Rectal smooth muscle tissue (tissue), 1 donor: Measurements from ENCODE around the gene FLOT1.
A peak's percentile ranks its signal among the peaks of the same experiment; 100 is the strongest.

Experiments used
- H3K27ac ChIP-seq: one replicate; pipeline ENCODE4 v1.7.0; 2013; ENCODE audit warnings: low read depth, low read length, inconsistent platforms
- H3K27me3 ChIP-seq: one replicate; pipeline ENCODE4 v1.7.0; 2013; ENCODE audit warnings: low read length; ENCODE audit not compliant: control insufficient read depth, insufficient read depth
- H3K36me3 ChIP-seq: one replicate; pipeline ENCODE4 v1.7.0; 2013; ENCODE audit warnings: low read length; ENCODE audit not compliant: control insufficient read depth, insufficient read depth
- H3K4me1 ChIP-seq: one replicate; pipeline ENCODE4 v1.7.0; 2013; ENCODE audit warnings: low read length; ENCODE audit not compliant: control insufficient read depth, insufficient read depth
- H3K4me3 ChIP-seq: one replicate; pipeline ENCODE4 v1.7.0; 2013; ENCODE audit warnings: low read length
- H3K9ac ChIP-seq: one replicate; pipeline ENCODE4 v1.7.0; 2013; ENCODE audit warnings: low read length

The FLOT1 gene

GRCh38 chr6:30749554-30750378, 7.3 kb upstream of the FLOT1 start:
- Histone ChIP-seq H3K27me3 (no peaks in the 10 kb centered on the region), H3K9ac (no peak overlapping the region), H3K4me3 (no peak overlapping the region), H3K4me1 (peaks cover 17% of the 10 kb centered on the region), H3K27ac (peak overlapping the region; percentile 18), H3K36me3 (no peaks in the 10 kb centered on the region)

GRCh38 chr6:30748851-30749540, 6.5 kb upstream of the FLOT1 start:
- Histone ChIP-seq H3K27ac (peak overlapping the region; percentile 18), H3K27me3 (no peaks in the 10 kb centered on the region), H3K9ac (no peak overlapping the region), H3K4me1 (peaks cover 17% of the 10 kb centered on the region), H3K36me3 (no peaks in the 10 kb centered on the region), H3K4me3 (no peak overlapping the region)

GRCh38 chr6:30747902-30748769, 5.6 kb upstream of the FLOT1 start:
- Histone ChIP-seq H3K36me3 (no peaks in the 10 kb centered on the region), H3K27ac (peak overlapping the region; percentile 21), H3K9ac (no peak overlapping the region), H3K27me3 (no peaks in the 10 kb centered on the region), H3K4me3 (no peak overlapping the region), H3K4me1 (peaks cover 13% of the 10 kb centered on the region)

GRCh38 chr6:30747300-30747687, 4.8 kb upstream of the FLOT1 start:
- H3K36me3 ChIP-seq: no peaks in the 10 kb centered on the region
- peaks cover 8% of the 10 kb centered on the region for H3K4me1 ChIP-seq
- H3K27me3 ChIP-seq: no peaks in the 10 kb centered on the region
- H3K4me3 ChIP-seq: no peak overlapping the region
- no peak overlapping the region for H3K9ac ChIP-seq
- H3K27ac ChIP-seq: peak overlapping the region; percentile 11

- peaks cover 11% of the 10 kb centered on the region for H3K4me1 ChIP-seq
- peaks cover 15% of the 10 kb centered on the region for H3K36me3 ChIP-seq
- H3K27ac ChIP-seq: peak within 1 kb of the TSS; percentile 97
- H3K4me3 ChIP-seq: peak within 1 kb of the TSS; percentile 89
- H3K27me3 ChIP-seq: no peaks in the 10 kb centered on the region
- H3K9ac ChIP-seq: peak within 1 kb of the TSS; percentile 94
Measured at GRCh38 chr6:30744054-30744805, 1.7 kb upstream of the FLOT1 start, which contains the start of gene IER3. TSS of gene IER3 (minus strand) at chr6:30744547. CDS start at chr6:30744518, 29 bp downstream.

- H3K27me3 ChIP-seq: no peaks in the 10 kb centered on the region
- H3K9ac ChIP-seq: peak overlapping the region; percentile 94
- peak overlapping the region; percentile 89 for H3K4me3 ChIP-seq
- peaks cover 16% of the 10 kb centered on the region for H3K4me1 ChIP-seq
- H3K27ac ChIP-seq: peak overlapping the region; percentile 97
- H3K36me3 ChIP-seq: peaks cover 21% of the 10 kb centered on the region
Measured at GRCh38 chr6:30743099-30744053, 889 bp upstream of the FLOT1 start.

GRCh38 chr6:30741789-30742315, 635 bp downstream of the FLOT1 start:
- H3K4me3 ChIP-seq: peak overlapping the region; percentile 93
- peak overlapping the region; percentile 96 for H3K9ac ChIP-seq
- H3K36me3 ChIP-seq: peaks cover 31% of the 10 kb centered on the region
- H3K27me3 ChIP-seq: no peaks in the 10 kb centered on the region
- peak overlapping the region; percentile 97 for H3K27ac ChIP-seq
- peaks cover 16% of the 10 kb centered on the region for H3K4me1 ChIP-seq

- Histone ChIP-seq H3K36me3 (peaks cover 31% of the 10 kb centered on the region), H3K4me3 (peak overlapping the region; percentile 93), H3K4me1 (peaks cover 16% of the 10 kb centered on the region), H3K9ac (peak overlapping the region; percentile 96), H3K27me3 (no peaks in the 10 kb centered on the region), H3K27ac (peak overlapping the region; percentile 97)
Measured at GRCh38 chr6:30741063-30741779, 1.3 kb downstream of the FLOT1 start.

GRCh38 chr6:30740540-30740870, 2.0 kb downstream of the FLOT1 start:
- no peak overlapping the region for H3K4me3 ChIP-seq
- H3K4me1 ChIP-seq: peaks cover 16% of the 10 kb centered on the region
- H3K36me3 ChIP-seq: peaks cover 36% of the 10 kb centered on the region
- no peak overlapping the region for H3K9ac ChIP-seq
- no peaks in the 10 kb centered on the region for H3K27me3 ChIP-seq
- H3K27ac ChIP-seq: no peak overlapping the region

GRCh38 chr6:30738532-30738931, 4.0 kb downstream of the FLOT1 start:
- H3K4me1 ChIP-seq: peaks cover 16% of the 10 kb centered on the region
- no peaks in the 10 kb centered on the region for H3K27me3 ChIP-seq
- H3K9ac ChIP-seq: no peak overlapping the region
- H3K36me3 ChIP-seq: peaks cover 47% of the 10 kb centered on the region
- H3K27ac ChIP-seq: no peak overlapping the region
- no peak overlapping the region for H3K4me3 ChIP-seq
